Activated CD8-positive, alpha-beta T cell treated with anti-CD3 and anti-CD28 coated beads for 36 hours (primary cell): ENCODE data around the gene RBMS3. TPM values are rescaled to one million over a fixed set of nuclear protein-coding genes. Genes with fewer than 3 reads are reported as not detected.
"Not testable (repeated sequence)": the region's sequence is repeated elsewhere in the genome, so short reads cannot be mapped to it uniquely, and the experiment has no call there.

Experiments used
- ATAC-seq: fragments of 200-7000 bp; cut with Tn5 transposase; one replicate; pipeline ENCODE4 v1.10.0; 2021; ENCODE audit warnings: mild to moderate bottlenecking, moderate library complexity
- CTCF ChIA-PET: fragments of 350-600 bp; sonication (Branson Sonifier 250); formaldehyde crosslinking; loops from one replicate; lab custom pipeline; 2021; ENCODE audit warnings: antibody characterized with exemption; lab: Charles Lee
- POLR2A ChIA-PET: fragments of 350-600 bp; sonication (Branson Sonifier 250); formaldehyde crosslinking; loops from one replicate; lab custom pipeline; 2021; ENCODE audit warnings: antibody characterized with exemption; lab: Charles Lee
- DNase-seq: peaks from one replicate; pipeline ENCODE4 v3.0.0-alpha.2; 2020
- H3K27ac Mint-ChIP-seq: one replicate; pipeline ENCODE4 v1.8.0; 2021; ENCODE audit warnings: mild to moderate bottlenecking, mixed read lengths
- H3K27me3 Mint-ChIP-seq: one replicate; pipeline ENCODE4 v1.8.0; 2021; ENCODE audit warnings: mixed read lengths
- H3K36me3 Mint-ChIP-seq: one replicate; pipeline ENCODE4 v1.8.0; 2021; ENCODE audit warnings: low read depth, mixed read lengths
- H3K4me1 Mint-ChIP-seq: one replicate; pipeline ENCODE4 v1.8.0; 2021; ENCODE audit warnings: low read depth, mixed read lengths
- H3K4me3 Mint-ChIP-seq: one replicate; pipeline ENCODE4 v1.8.0; 2021; ENCODE audit warnings: mild to moderate bottlenecking, moderate library complexity, mixed read lengths
- H3K9me3 Mint-ChIP-seq: one replicate; pipeline ENCODE4 v1.8.0; 2021; ENCODE audit warnings: mixed read lengths
- intact Hi-C: fragments of 100-400 bp; cut with micrococcal nuclease; formaldehyde crosslinking; loops from one replicate; pipeline ENCODE4 v1.10.0; 2022
- total RNA-seq, 2 experiments: library from RNA; stranded (reverse); gene quantifications; one replicate each; pipeline ENCODE4 v1.2.3, GENCODE V29; 2021
- TF ChIP-seq, protein P1 (sequence below): fragments of 200-600 bp; IDR thresholded peaks from one replicate; pipeline ENCODE4 v1.8.0; 2022; ENCODE audit warnings: antibody characterized with exemption, mild to moderate bottlenecking

Gene RBMS3
- total RNA-seq, 2 experiments from 2014 or later = 2.3 to 2.8 TPM

DNA sequence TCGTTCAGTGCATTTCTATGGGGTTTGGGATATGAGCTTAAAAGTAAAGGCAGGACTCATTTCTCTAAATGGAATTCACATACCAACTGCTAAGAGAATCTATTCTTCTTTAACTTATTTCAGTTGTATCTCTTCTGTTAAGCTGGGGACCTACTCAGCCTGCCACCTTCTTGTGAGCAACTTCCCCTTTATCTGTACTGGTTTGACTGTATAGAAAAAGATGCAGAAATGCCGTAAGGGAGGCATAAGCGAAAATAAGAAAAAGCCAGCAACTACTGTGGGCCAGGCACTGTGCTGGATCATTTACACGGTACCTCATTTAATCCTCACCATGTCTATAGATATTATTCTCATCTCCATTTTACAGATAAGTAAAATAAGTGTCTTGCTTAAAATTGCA lies 38.4 kb downstream of the RBMS3 start:
- Mint-ChIP-seq H3K9me3 (no peaks in the 10 kb centered on the region), H3K27ac (no peak overlapping the region), H3K4me3 (no peak overlapping the region), H3K27me3 (peaks cover 4% of the 10 kb centered on the region), H3K36me3 (no peaks in the 10 kb centered on the region), H3K4me1 (no peaks in the 10 kb centered on the region)
- TF ChIP-seq, protein P1, sequence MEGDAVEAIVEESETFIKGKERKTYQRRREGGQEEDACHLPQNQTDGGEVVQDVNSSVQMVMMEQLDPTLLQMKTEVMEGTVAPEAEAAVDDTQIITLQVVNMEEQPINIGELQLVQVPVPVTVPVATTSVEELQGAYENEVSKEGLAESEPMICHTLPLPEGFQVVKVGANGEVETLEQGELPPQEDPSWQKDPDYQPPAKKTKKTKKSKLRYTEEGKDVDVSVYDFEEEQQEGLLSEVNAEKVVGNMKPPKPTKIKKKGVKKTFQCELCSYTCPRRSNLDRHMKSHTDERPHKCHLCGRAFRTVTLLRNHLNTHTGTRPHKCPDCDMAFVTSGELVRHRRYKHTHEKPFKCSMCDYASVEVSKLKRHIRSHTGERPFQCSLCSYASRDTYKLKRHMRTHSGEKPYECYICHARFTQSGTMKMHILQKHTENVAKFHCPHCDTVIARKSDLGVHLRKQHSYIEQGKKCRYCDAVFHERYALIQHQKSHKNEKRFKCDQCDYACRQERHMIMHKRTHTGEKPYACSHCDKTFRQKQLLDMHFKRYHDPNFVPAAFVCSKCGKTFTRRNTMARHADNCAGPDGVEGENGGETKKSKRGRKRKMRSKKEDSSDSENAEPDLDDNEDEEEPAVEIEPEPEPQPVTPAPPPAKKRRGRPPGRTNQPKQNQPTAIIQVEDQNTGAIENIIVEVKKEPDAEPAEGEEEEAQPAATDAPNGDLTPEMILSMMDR = no peak
- CTCF ChIA-PET = no interaction called here
- no peak for ATAC-seq
- DNase-seq = no peak
- POLR2A ChIA-PET = no interaction called here
- intact Hi-C loops = no loop called here

DNA sequence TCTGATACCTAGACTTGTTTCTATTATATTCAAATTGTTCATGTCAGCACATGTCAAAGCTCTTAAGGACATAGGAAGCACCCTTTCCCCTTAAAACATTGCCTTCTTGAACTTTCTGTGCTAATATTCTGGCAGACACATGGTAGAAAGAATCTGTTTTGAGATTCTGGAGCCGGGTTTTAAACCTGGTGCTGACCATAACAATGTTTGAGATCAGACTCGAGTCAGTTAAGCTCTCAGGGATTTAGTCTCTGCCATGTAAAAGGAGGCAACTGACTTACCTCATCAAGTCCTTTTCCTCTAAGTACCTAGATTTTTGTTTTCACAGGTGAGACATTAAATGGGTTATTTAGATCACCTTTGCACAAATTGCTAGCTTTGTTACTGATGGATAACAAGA lies 38.9 kb downstream of the RBMS3 start:
- intact Hi-C loops = no loop called here
- no peak for ATAC-seq
- DNase-seq = no peak
- Mint-ChIP-seq H3K27ac (no peak overlapping the region), H3K36me3 (no peaks in the 10 kb centered on the region), H3K9me3 (no peaks in the 10 kb centered on the region), H3K4me3 (no peak overlapping the region), H3K27me3 (peaks cover 4% of the 10 kb centered on the region), H3K4me1 (no peaks in the 10 kb centered on the region)
- TF ChIP-seq, protein P1 = no peak
- CTCF ChIA-PET = no interaction called here
- POLR2A ChIA-PET = no interaction called here

DNA sequence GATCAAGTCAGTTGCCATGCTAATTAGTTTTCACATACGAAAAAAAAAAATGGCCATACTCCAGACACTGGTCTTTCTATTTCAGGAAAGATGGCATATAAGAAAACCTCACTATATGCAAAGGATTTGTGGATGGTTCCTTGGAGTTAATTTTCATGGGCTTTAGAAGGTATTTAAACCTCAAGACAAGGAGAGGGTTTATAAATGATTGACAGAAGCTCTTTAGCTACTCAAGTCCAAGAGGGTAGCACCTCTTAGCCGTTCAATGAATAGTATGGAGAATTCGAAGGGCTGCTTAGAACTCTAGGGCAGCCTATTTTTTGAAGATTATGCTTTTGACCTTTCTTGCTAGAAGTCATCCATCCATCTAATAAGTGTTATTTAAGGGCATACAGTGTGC lies 41.7 kb downstream of the RBMS3 start:
- Mint-ChIP-seq H3K4me3 (no peak overlapping the region), H3K27ac (no peak overlapping the region), H3K27me3 (peaks cover 3% of the 10 kb centered on the region), H3K36me3 (no peaks in the 10 kb centered on the region), H3K4me1 (no peaks in the 10 kb centered on the region), H3K9me3 (no peaks in the 10 kb centered on the region)
- ChIA-PET CTCF (no interaction called here), POLR2A (no interaction called here)
- no peak for ATAC-seq
- TF ChIP-seq, protein P1 = no peak
- DNase-seq = no peak
- intact Hi-C loops = no loop called here

- POLR2A ChIA-PET = no interaction called here
- DNase-seq (no peak), ATAC-seq (no peak)
- intact Hi-C loops = no loop called here
- Mint-ChIP-seq H3K36me3 (no peaks in the 10 kb centered on the region), H3K27me3 (no peaks in the 10 kb centered on the region), H3K9me3 (no peaks in the 10 kb centered on the region), H3K4me3 (no peak overlapping the region), H3K4me1 (no peaks in the 10 kb centered on the region), H3K27ac (no peak overlapping the region)
- CTCF ChIA-PET = no interaction called here
- TF ChIP-seq, protein P1 = no peak
These were observed 43.3 kb downstream of the RBMS3 start for GRCh38 chr3:29324180-29324651.

DNA sequence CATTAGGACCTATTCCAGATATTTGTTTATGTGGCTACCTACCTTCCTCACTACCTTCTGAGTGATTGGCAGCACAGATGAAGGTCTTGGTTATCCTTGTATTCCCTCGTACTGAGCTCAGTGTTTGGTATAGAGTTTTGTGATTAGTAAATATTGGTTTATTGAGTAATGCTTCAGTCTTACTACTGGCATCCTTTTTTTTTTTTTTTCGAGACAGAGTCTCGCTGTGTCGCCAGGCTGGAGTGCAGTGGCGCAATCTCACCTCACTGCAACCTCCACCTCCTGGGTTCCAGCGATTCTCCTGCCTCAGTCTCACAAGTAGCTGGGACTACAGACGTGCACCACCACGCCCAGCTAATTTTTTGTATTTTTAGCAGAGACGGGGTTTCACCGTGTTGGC lies 45.7 kb downstream of the RBMS3 start:
- ATAC-seq, intact Hi-C loops, H3K27ac Mint-ChIP-seq, H3K9me3 Mint-ChIP-seq, H3K4me3 Mint-ChIP-seq, H3K36me3 Mint-ChIP-seq, CTCF ChIA-PET, H3K27me3 Mint-ChIP-seq, DNase-seq, POLR2A ChIA-PET, H3K4me1 Mint-ChIP-seq: not testable (repeated sequence)
